HK-2 (cell line): Measurements from ENCODE around the gene DGKZ.
A peak's percentile ranks its signal among the peaks of the same experiment; 100 is the strongest.

Source experiments
- DNase-seq: peaks from one replicate; pipeline ENCODE4 v3.0.0-alpha.2; 2018; ENCODE audit not compliant: unreplicated experiment

DGKZ gene

GRCh38 chr11:46381048-46381818 is 34.0 kb downstream of the DGKZ start, which contains the start of gene MDK:
MDK (plus strand) TSS chr11:46381669; CDS start chr11:46382058, 389 bp downstream.
- no peak for DNase-seq

- DNase-seq = peak; percentile 38
Observed at GRCh38 chr11:46381819-46382645, 34.8 kb downstream of the DGKZ start.

GRCh38 chr11:46382646-46383403 is 35.6 kb downstream of the DGKZ start:
- DNase-seq = no peak

GRCh38 chr11:46383404-46383758 is 36.1 kb downstream of the DGKZ start:
- DNase-seq = no peak

GRCh38 chr11:46383974-46384701 is 36.9 kb downstream of the DGKZ start:
- no peak for DNase-seq

- DNase-seq = no peak
Observed at GRCh38 chr11:46385169-46386004, 38.1 kb downstream of the DGKZ start.

GRCh38 chr11:46386005-46386578 is 38.8 kb downstream of the DGKZ start:
- DNase-seq = no peak

GRCh38 chr11:46386674-46387073 is 39.4 kb downstream of the DGKZ start:
- DNase-seq = peak; percentile 54

GRCh38 chr11:46387456-46387855 is 40.2 kb downstream of the DGKZ start:
- DNase-seq = no peak

- no peak for DNase-seq
Observed at GRCh38 chr11:46387919-46388618, 40.8 kb downstream of the DGKZ start.

GRCh38 chr11:46388619-46389449 is 41.6 kb downstream of the DGKZ start:
- no peak for DNase-seq

- DNase-seq = peak; percentile 72
Observed at GRCh38 chr11:46389450-46390330, 42.4 kb downstream of the DGKZ start.

GRCh38 chr11:46390331-46391171 is 43.3 kb downstream of the DGKZ start:
- DNase-seq = no peak

GRCh38 chr11:46391186-46391577 is 43.9 kb downstream of the DGKZ start:
- DNase-seq = no peak

- DNase-seq = peak; percentile 74
Observed at GRCh38 chr11:46391578-46392420, 44.5 kb downstream of the DGKZ start, which contains the start of gene CHRM4. CHRM4 (minus strand) TSS chr11:46391776; CDS start chr11:46386557, 5,219 bp downstream.
